GM21529 (cell line): ENCODE measurements around the gene MAST1.
"Not testable (repeated sequence)": the region's sequence is repeated elsewhere in the genome, so short reads cannot be mapped to it uniquely, and the experiment has no call there.

Source experiments
- ATAC-seq: cut with Tn5 transposase; IDR thresholded peaks from one replicate; pipeline ENCODE4 v1.9.1; 2021; ENCODE audit not compliant: unreplicated experiment

Gene MAST1

GRCh38 chr19:12838886-12839756 lies 806 bp downstream of the MAST1 start:
- no peak for ATAC-seq

GRCh38 chr19:12840091-12841079 lies 2.1 kb downstream of the MAST1 start:
- no peak for ATAC-seq

- no peak for ATAC-seq
Measured at GRCh38 chr19:12841094-12841493, 2.8 kb downstream of the MAST1 start.

GRCh38 chr19:12842511-12842910 lies 4.2 kb downstream of the MAST1 start:
- ATAC-seq, result no peak

GRCh38 chr19:12843328-12843727 lies 5.0 kb downstream of the MAST1 start:
- ATAC-seq, result no peak

- no peak for ATAC-seq
Measured at GRCh38 chr19:12843999-12844732, 5.9 kb downstream of the MAST1 start.

- not testable (repeated sequence) for ATAC-seq
Measured at GRCh38 chr19:12846613-12847012, 8.3 kb downstream of the MAST1 start.

GRCh38 chr19:12847159-12848139 lies 9.1 kb downstream of the MAST1 start:
- ATAC-seq, result no peak

- no peak for ATAC-seq
Measured at GRCh38 chr19:12856653-12857052, 18.3 kb downstream of the MAST1 start.

- ATAC-seq, result no peak
Measured at GRCh38 chr19:12858041-12858928, 20.0 kb downstream of the MAST1 start.

GRCh38 chr19:12859546-12859945 lies 21.2 kb downstream of the MAST1 start:
- ATAC-seq, result no peak

GRCh38 chr19:12864143-12864542 lies 25.8 kb downstream of the MAST1 start:
- no peak for ATAC-seq

GRCh38 chr19:12864721-12865715 lies 26.7 kb downstream of the MAST1 start:
- ATAC-seq, result no peak

GRCh38 chr19:12865746-12866415 lies 27.6 kb downstream of the MAST1 start:
- no peak for ATAC-seq

GRCh38 chr19:12866416-12867119 lies 28.3 kb downstream of the MAST1 start:
- ATAC-seq, result no peak
